Stimulated activated CD4-positive, alpha-beta T cell treated with anti-CD3 and anti-CD28 coated beads, TNF-alpha, amount 100 ng/mL, for 48 hours (primary cell): ENCODE measurements around the gene LAMA5.

Source experiments
- DNase-seq, 3 donors: peaks; one replicate each; pipeline ENCODE4 v3.0.0-alpha.2; 2020; ENCODE audit warnings: low read depth in 3 of 3

LAMA5 gene

DNA sequence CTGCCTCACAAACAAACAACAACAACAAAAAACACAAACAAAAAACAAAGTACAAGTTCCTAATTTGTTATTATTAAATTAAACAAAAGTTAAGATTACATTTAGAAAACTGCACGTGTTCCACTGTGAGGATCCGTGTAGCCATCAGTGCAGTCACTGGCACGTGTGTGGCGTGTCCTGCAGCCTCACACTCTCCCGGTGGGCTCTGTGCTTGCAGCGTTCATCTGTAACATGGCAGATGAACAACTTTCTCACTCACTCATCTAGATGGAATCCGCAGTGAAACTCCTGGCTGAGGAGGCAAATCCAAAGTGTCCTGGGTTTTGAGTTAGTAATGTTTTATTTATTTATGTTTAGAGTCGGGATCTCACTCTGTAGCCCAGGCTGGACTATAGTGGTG, 77.2 kb downstream of the LAMA5 start:
- DNase-seq, result no peak

DNA sequence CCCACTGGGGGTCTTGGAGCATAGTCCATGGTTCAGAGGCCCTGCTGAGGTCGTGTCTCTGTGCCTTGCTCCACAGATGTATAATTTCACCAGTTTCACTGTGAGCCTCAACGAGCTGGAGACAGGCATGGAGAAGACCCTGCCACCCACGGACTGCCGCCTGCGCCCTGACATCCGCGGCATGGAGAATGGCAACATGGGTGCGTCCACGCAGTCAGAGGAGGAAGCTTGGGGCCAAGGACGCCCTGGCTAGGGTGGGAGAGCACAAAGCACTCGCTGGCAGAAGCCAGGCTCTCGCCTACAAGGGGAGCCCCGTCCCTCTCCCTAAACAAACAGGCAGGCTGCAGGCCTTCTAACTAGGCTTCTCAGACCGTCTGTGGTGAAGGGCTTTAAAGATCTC, 78.0 kb downstream of the LAMA5 start:
- DNase-seq, result no peak

DNA sequence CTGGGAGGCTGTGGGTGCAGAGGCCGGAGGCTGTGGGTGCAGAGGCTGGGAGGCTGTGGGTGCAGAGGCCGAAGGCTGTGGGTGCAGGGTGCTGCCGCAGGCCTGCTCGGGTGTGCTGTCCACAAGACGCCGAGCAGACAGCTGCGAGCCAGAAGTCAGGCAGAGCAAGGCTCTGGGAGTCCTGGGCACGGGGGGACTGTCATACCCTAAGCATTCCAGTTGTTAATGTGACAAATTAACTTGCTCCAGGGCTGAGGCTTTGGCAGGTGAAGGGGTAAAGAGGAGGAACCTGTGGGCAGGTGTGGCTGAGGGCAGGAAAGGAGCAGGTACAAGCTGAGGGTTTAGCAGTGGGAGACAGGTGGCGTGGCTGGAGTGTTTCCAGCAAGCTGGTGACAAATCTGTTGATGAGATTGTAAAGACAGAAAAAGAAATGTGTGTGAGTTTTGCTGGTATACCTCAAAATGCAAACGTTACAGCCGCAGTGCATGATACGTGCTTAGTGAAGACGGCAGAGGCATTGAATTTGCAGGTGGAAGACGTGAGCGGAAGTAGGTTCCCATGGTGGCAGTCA, 78.5 kb downstream of the LAMA5 start:
- DNase-seq, result no peak

DNA sequence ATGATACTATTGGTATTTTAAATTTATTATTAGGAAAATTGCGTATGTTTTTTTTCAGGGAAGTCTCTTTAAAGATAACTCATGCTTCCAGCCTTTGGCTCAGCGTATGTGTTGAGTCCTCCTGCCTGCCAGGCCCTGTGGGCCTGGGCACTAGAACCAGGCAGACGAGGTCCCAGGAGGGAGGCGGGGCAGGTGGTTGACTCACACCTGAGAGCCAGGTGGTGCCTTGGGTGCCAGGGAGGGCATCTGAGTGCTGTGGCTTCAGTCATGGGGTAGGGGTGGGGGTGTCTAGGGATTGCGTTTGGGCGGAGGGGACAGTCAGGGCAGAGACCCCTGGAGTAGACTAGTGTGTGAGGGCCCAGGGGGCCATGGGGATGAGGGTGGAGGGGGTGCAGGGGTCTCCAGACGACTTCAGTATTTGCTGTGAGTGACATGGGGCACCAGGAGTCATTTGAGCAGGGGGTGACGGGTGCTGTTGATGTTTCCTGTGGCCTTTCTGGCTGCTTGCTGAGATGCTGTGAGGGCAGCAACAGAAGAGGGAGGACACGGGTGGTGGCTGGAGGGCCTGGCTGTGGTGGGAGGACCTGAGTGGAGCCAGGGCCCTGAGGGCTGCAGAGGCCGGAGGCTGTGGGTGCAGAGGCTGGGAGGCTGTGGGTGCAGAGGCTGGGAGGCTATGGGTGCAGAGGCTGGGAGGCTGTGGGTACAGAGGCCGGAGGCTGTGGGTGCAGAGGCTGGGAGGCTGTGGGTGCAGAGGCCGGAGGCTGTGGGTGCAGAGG, 79.2 kb downstream of the LAMA5 start:
- no peak for DNase-seq

DNA sequence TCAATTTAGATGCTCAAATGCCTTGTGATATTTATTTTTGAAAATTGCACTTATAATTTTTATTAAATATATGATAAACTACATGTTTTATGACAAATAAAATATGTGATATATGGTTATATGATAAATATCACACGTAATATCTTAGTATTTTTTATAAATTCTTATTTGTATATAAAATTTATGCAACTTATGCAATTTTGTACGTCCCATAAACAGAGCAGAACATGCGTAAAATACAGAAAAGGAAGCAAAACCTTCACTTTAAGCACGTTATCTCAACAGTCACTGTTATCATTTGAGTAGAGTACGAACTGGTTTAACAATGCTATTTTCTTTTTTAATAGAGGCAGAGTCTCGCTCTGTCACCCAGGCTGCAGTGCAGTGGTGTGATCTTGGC, 80.0 kb downstream of the LAMA5 start:
- DNase-seq, result no peak

DNA sequence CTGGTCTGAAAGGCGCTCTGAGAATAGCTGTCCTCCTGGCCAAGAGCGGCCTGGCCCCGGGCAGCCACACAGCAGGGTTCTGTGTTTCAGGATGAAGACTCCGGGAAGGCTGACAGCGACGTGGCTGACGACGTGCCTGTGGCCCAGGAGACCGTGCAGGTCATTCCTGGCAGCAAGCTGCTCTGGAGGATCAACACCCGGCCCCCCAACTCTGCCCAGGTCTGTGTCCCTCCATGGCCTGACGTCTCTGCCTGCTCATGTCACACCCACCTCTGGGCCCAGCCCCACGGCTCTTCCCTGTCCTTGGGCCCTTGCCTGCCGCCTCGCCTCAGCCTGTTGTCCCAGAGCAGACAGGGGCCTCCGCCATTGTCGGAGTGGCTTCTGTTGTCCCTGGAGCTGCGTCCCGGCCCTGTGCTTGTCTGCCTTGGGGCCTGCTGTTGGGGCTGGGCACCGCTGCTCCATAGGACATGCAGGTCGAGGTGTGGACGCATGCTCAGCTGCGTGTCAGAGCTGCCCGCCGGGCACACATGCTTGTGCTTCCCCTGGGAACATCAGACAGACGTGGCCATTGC, 80.5 kb downstream of the LAMA5 start:
- no peak for DNase-seq

DNA sequence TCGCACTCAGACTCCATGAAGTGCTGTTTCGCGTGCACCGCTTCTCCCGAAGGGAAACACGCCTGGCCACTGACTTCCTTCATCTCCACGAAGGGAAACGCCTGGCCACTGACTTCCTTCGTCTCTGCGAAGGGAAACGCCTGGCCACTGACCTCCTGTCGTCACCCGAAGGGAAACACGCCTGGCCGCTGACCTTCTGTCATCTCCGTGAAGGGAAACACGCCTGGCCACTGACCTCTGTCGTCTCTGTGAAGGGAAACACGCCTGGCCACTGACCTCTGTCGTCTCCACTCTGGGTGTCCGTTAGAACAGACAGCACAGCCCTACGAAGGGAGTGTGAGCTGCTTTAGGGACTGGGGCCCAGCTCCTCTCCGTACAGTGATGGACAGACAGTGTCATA, 81.4 kb downstream of the LAMA5 start:
- DNase-seq, result no peak

DNA sequence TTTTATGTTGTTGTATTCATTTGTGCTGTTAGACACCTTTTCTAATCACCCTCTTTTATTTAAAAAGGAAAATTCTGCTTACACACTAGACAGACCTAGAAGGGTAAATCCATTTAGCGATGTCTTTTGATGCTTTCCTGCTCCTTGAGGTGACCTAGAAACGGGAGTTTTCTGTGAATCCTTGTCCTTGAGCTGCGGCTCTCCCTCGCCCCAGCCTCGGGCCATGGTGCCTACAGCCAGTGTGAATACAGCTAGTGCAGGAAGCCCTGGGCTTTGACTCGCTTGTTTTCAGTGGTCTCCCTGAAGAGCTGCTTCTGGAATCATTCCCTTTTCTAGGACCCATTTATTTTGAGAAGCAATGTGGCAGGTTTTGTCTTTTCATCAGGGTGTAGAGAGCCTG, 82.0 kb downstream of the LAMA5 start:
- DNase-seq, result no peak

DNA sequence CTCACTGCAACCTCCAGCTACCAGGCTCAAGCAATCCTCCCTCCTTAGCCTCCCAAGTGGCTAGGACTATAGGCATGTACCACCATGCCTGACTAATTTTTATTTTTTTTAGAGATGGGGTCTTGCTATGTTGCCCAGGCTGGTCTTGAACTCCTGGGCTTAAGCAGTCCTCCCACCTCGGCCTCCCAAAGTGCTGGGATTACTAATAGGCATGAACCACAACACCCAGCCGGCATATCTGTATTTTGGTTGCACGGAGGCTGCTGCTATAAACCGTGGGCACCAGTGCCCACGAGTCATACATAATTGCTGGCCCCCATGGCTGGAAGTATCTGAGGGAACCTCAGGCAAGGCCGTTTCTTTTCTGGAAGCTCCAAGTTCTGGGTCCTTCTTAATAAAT, 82.7 kb downstream of the LAMA5 start:
- no peak for DNase-seq

DNA sequence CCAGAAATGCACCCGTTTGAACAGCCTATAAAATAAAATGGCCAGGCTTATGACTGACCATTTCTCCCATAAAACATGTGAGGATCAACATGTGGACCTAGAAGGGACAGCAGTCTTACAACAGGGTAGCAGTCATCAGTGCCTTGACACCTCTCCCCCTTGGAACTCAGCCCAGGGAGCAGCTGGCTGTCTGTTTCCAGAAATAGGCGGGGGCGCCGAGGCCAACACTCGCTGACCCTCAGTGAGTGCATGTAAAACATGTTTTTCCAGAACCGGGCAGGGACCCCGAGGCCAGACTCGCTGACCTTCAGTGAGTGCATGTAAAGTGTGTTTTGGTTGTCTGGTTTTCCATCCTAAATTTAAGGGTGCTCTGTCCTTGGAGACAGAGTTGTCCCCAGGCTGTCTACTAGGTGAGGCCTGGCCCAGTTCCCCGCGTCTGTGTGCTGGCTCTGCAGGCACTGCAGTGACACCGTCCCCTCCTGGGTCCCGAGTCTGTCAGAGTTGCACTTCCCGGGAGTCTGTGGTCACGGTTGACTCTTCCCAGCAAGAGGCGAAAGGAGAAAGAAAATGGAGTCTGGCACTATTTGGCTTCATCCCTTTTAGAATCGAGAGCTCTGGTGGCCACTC, 84.1 kb downstream of the LAMA5 start:
- no peak for DNase-seq

DNA sequence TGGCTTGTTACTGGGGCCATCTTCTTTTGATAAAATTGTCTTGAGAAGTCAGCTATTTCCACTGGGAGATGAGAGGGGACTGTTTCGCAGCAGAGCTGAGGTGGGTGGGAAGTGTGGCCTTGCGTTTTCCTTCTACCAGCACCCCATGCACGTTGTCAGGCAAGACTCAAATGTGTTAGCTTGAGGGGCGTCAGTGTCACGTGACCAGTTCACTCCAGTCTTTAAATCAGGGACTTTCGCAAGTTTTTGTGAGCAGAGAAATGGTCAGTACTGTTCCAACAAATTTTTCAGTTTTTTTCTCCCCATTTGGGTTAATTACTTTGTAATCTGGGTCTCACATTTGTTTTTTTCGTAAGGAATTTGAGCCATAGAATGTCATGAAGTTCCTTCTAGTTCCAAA, 85.0 kb downstream of the LAMA5 start:
- DNase-seq, result no peak

DNA sequence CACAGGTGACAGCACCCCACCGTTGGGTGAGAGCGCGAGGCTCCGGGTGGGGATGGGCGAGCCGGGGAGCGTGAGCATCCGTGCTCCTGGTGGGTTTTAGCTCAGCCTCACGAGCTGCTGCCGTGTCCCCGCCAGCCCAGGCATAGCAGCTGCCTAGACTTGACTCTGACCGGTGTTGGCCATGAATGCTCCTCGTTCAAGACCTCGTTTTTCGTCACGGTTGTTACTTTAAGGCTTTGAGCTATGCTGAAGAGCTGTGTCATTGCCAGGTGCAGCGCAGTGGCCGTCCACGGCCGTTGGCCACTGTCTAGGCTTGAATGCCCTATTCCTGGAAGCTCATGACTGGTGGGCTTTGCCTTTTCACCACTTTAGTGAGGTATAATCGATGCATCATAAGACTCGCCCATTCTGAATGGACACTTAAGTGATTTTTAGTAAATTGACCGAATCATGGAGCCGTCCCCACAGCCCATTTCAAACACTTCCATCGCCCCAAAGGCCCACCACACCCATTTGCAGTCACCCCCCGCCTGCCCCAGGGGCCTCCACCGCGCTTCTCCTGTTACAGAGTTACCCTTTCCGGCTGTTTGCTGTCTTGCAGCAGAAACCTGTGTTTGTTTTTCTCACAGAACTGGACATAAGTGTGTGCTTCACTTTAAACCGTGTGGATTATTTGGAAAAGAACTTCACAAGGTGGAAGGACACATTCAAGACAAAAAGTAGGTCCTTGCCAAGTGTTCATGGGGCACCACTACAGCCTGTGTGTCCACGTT, 85.8 kb downstream of the LAMA5 start:
- no peak for DNase-seq

DNA sequence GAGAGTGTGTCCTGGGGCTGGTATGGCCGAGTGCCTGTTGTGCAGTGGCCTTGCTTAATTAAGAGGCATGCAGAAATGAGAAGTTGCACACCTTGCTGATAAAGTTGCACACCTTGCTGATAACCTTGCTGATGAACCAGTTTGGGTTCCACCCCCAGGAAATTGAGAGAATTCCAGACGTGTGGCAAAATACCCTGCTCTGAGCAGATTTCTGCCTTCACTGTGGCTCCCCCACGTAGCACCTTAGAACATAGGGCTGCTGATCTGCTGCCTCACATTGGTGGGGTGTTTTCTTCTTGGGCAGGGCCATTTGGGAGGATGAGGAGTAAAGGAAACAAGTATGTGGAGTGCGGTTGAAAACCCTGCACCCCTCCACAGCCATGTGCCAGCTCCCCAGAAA, 86.8 kb downstream of the LAMA5 start:
- no peak for DNase-seq

DNA sequence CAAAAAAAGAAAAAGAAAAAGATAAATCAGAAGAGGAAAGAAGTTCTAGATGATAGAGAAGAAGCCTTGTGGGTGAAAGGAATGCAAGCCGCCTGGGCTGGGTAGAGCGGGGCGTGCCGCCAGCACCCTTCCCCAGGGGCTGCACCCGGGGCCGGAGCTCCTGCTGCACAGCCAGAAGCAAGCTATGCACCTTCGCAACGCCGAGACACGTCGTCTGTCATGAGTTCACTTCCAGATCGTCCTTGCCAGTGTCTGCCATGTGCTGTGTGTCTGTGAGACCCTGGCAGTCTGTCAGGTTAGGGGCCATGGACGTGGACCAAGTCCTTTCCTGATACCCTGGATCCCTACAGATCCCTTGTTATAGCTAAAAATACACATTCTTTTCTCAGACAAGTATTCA, 89.9 kb downstream of the LAMA5 start:
- no peak for DNase-seq

DNA sequence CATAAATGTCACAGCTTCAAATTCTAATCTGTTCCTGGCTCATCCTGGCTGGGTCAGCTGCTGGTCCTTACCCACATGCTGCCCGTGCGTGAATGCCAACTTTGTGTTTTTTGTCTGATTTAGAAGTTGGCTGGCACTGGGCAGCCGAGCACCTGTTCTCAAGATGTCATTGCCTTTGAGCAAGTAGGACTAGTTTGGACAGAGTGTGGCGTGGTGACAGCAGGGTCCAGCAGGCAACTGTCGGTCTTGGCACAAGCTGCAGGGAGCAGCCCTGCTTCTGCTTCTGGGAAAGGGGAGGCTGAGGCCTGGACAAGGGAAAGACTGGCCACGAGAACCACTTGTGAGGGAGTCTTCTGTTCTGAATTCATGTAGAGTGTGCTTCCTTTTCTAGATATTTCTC, 90.7 kb downstream of the LAMA5 start:
- no peak for DNase-seq

DNA sequence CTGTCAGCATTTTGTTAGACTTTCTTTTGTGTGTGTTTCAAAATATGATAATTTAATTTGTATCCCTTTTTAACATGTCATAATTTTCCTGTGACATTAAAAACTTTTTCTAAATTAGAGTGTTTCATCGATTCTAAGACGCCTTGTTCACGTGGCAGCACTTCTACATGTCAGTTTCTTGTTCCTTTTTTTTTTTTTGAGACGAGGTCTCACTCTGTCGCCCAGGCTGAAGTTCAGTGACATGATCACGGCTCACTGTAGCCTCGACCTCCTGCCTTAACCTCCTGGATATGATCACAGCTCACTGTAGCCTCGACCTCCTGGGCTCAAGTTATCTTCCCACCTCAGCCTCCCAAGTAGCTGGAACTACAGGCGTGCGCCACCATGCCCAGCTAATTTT, 91.9 kb downstream of the LAMA5 start:
- no peak for DNase-seq

DNA sequence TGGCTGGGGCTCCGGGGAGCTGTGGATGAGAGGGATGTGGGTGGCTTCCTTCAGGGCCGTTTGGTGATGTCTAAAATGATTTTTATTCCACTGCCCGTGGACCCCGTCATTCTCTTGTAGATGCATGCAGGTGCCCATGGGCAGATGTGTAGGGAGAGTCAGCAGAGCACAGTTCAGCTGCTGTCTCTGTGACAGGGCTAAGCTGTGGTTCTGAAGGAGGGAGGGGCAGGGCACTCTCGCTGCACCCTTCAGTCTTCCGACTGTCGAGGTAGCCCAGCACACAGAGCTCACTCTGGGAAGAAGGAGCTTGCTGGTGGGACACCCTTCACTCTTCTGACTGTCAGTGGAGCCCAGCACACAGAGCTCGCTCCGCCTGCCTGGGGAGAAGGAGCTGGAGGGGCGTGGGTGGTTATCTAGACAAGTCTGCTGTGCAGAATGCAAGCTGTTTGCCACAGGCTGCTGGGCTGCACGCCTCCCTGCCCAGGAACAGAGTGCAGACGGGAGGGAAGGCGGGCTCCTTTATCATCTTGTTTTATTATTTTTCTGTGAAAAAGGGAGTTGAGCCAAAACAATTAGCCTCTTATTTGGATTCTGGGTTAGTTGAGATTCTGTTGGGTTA, 92.7 kb downstream of the LAMA5 start:
- no peak for DNase-seq

DNA sequence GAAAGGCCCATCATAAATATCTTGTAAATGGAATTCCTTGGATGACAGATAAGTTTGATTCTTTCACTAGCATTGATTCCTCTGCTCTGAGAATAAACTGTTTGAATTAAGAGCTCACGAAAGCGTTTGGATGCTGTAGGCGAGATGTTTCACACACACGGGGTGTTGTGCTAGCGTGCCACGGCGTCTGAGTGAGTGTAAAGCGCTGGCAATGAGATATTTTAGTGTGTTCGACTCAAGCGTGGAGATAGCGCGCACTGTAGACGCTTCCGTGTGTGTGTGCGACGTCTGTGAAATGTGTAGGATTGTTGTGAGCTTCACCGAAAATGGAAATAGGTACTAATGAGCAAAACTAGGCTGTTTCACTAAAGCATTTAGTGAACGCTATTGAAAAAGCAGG, 93.7 kb downstream of the LAMA5 start:
- no peak for DNase-seq

DNA sequence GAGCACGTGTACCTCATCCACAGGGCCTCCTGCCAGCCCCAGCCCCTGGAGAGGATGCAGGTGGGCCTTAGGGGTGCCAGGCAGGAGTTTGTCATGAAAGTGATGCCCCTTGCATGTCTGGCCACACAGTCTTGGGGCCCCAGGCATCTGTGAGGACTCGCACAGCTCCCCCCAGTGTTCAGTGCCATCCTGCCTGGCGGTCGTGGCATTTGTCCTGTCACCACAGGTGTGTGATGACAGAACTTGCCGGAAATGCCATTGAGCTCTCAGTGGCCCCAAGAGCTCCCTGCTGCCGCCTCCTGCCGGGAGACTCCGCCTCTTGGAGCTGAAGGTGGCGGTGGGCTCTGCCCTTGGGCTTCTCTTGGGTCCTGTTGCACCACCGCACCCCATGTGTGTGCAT, 94.9 kb downstream of the LAMA5 start:
- DNase-seq, result no peak

DNA sequence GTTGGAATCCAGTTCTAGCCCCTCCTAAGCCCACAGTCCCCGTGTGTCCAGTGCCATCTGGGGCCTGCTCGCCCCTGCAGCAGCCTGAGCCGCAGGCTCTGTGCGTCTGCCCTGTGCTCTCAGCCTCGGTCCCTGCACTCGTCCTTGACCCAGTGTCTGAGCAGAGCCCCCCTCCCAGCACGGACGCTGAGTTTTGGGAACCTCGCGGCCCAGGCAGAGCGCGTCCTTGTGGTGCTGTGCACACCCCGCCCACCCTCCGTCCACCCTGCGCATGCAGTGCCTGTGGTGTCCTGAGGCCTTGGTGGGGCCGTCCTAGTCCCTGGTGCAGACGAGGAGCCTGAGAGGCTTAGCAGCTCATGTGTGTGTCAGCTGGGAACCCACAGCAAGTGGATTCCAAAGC, 97.2 kb downstream of the LAMA5 start:
- DNase-seq, result no peak

DNA sequence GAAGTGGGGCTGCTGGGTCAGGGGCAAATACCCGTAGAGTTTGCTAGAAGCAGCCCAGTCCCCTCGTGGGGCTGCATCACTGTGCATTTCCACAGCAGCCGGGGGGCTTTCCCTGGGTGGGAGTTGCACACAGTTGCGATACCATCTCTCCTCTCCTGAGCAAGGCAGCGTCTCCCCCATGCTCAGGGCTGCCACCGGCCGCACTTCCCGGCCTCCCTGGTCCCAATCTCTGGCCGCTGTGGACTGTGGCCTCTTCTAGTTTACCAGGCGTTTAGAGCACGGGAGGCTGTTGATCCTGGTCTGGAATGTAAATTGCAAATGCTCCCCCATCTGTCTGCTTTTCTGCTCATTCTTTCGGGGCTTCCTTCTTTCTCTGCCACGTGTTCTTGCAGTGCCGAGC, 97.7 kb downstream of the LAMA5 start:
- no peak for DNase-seq
